Gastroesophageal sphincter (tissue), 4 donors: ENCODE data around the gene SCD. TPM values are rescaled to one million over a fixed set of nuclear protein-coding genes. Genes with fewer than 3 reads are reported as not detected.

Source experiments
- ATAC-seq: fragments of 150-250 bp; one replicate; pipeline ENCODE4 v1.9.1; 2016; ENCODE audit warnings: mild to moderate bottlenecking, moderate library complexity
- H3K27ac ChIP-seq, 4 donors: fragments of 200-600 bp; sonication (generic) in 3 of 4; 1 replicate in 3 of 4; 2 replicates in 1 of 4; pipeline ENCODE4 v1.5.1; 2016 to 2019
- H3K27me3 ChIP-seq: fragments of 200-600 bp; sonication (generic); one replicate; pipeline ENCODE4 v1.5.1; 2019
- H3K36me3 ChIP-seq, 2 donors: fragments of 200-600 bp; sonication (generic); one replicate each; pipeline ENCODE4 v1.5.1; 2019; ENCODE audit warnings: control low read depth in 1 of 2
- H3K4me1 ChIP-seq, 3 donors: fragments of 200-600 bp; sonication (generic); 1 replicate in 2 of 3; 2 replicates in 1 of 3; pipeline ENCODE4 v1.5.1; 2016 to 2019; ENCODE audit warnings: control low read depth in 2 of 3
- H3K4me3 ChIP-seq, 2 donors: fragments of 200-600 bp; sonication (generic); one replicate each; pipeline ENCODE4 v1.5.1; 2019; ENCODE audit warnings: mild to moderate bottlenecking in 1 of 2, moderate library complexity in 1 of 2
- H3K9me3 ChIP-seq, 3 donors: fragments of 200-600 bp; sonication (generic); one replicate each; pipeline ENCODE4 v1.5.1; 2017 to 2019; ENCODE audit warnings: control low read depth in 2 of 3
- CTCF ChIP-seq, 4 experiments: fragments of 200-600 bp in 2 of 4; fragments of 450-650 bp in 2 of 4; sonication (generic) in 1 of 4; IDR thresholded peaks; one replicate each; pipeline ENCODE4 v1.5.1; 2017 to 2019; ENCODE audit warnings: antibody characterized with exemption in 4 of 4, mild to moderate bottlenecking in 2 of 4, moderate library complexity in 2 of 4
- EP300 ChIP-seq: sonication (generic); formaldehyde crosslinking; IDR thresholded peaks from one replicate; pipeline ENCODE4 v1.6.1; 2017; ENCODE audit warnings: antibody characterized with exemption, mild to moderate bottlenecking
- POLR2A ChIP-seq, 2 donors: fragments of 450-650 bp; IDR thresholded peaks; one replicate each; pipeline ENCODE4 v1.6.1; 2017; ENCODE audit warnings: antibody characterized with exemption in 2 of 2, mild to moderate bottlenecking in 2 of 2, moderate library complexity in 1 of 2
- POLR2AphosphoS5 ChIP-seq: sonication (generic); formaldehyde crosslinking; IDR thresholded peaks from one replicate; pipeline ENCODE4 v1.6.1; 2017; ENCODE audit warnings: antibody characterized with exemption
- WGBS, 2 donors: methylation state at CpG; one replicate each; pipeline ENCODE4 v1.1.5; 2018; ENCODE audit warnings: low coverage in 1 of 2; 5-methylcytosine and 5-hydroxymethylcytosine counted together
- total RNA-seq, 4 donors: library from RNA; depleted of rRNA; stranded (reverse); fragments of >200 nt; gene quantifications; one replicate each; pipeline ENCODE4 v1.1.0, GENCODE V29; 2016

Gene SCD
- total RNA-seq, 4 donors from 2014 or later = 9.1 to 25.2 (median 14.0) TPM

GRCh38 chr10:100319707-100320402 is 27.2 kb upstream of the SCD start:
- 50 to 80% methylated on average over 1 of the region's 1 CpG for WGBS, 2 donors
- H3K4me3 ChIP-seq = no peak overlapping the region
- TF ChIP-seq EP300 (no peak), POLR2AphosphoS5 (no peak), POLR2A (IDR thresholded peaks at IDR 0.05) (no peak), CTCF (IDR thresholded peaks at IDR 0.05) (no peak)
- no peaks in the 10 kb centered on the region for H3K9me3 ChIP-seq
- ATAC-seq = no peak
- no peaks in the 10 kb centered on the region for H3K4me1 ChIP-seq
- H3K36me3 ChIP-seq = no peaks in the 10 kb centered on the region
- H3K27me3 ChIP-seq = peaks cover 75% of the 10 kb centered on the region
- H3K27ac ChIP-seq = no peak overlapping the region

GRCh38 chr10:100325158-100325557 is 21.9 kb upstream of the SCD start:
- no peak overlapping the region for H3K27ac ChIP-seq
- no peaks in the 10 kb centered on the region for H3K9me3 ChIP-seq
- H3K36me3 ChIP-seq = no peaks in the 10 kb centered on the region
- no peak for ATAC-seq
- peaks cover 54% of the 10 kb centered on the region for H3K27me3 ChIP-seq
- TF ChIP-seq EP300 (no peak), POLR2A (IDR thresholded peaks at IDR 0.05) (no peak), CTCF (IDR thresholded peaks at IDR 0.05) (no peak), POLR2AphosphoS5 (no peak)
- H3K4me1 ChIP-seq = no peaks in the 10 kb centered on the region
- 44 to 61% methylated on average over 4 to 6 of the region's 7 CpGs for WGBS, 2 donors
- H3K4me3 ChIP-seq = no peak overlapping the region

GRCh38 chr10:100327007-100327717 is 19.9 kb upstream of the SCD start:
- H3K27me3 ChIP-seq = peaks cover 61% of the 10 kb centered on the region
- 36 to 60% methylated on average over 6 to 8 of the region's 8 CpGs for WGBS, 2 donors
- no peak overlapping the region for H3K27ac ChIP-seq
- ATAC-seq = peak; percentile 31
- no peaks in the 10 kb centered on the region for H3K9me3 ChIP-seq
- no peaks in the 10 kb centered on the region for H3K36me3 ChIP-seq
- H3K4me1 ChIP-seq = no peaks in the 10 kb centered on the region
- TF ChIP-seq EP300 (no peak), POLR2AphosphoS5 (no peak), CTCF (IDR thresholded peaks at IDR 0.05) (no peak), POLR2A (IDR thresholded peaks at IDR 0.05) (no peak)
- no peak overlapping the region for H3K4me3 ChIP-seq

GRCh38 chr10:100327718-100328009 is 19.4 kb upstream of the SCD start:
- WGBS, 2 donors = 78 to 92% methylated on average over 2 to 3 of the region's 3 CpGs
- TF ChIP-seq CTCF (IDR thresholded peaks at IDR 0.05) = no peak
- TF ChIP-seq POLR2A (IDR thresholded peaks at IDR 0.05) = no peak
- TF ChIP-seq POLR2AphosphoS5 = no peak
- no peak for TF ChIP-seq EP300
- peaks cover 63% of the 10 kb centered on the region for H3K27me3 ChIP-seq

GRCh38 chr10:100328198-100328597 is 18.8 kb upstream of the SCD start:
- H3K27ac ChIP-seq = no peak overlapping the region
- no peak overlapping the region for H3K4me3 ChIP-seq
- peaks cover 64% of the 10 kb centered on the region for H3K27me3 ChIP-seq
- no peaks in the 10 kb centered on the region for H3K4me1 ChIP-seq
- TF ChIP-seq CTCF (IDR thresholded peaks at IDR 0.05) = no peak
- TF ChIP-seq POLR2AphosphoS5 = no peak
- no peak for TF ChIP-seq EP300
- no peak for TF ChIP-seq POLR2A (IDR thresholded peaks at IDR 0.05)
- ATAC-seq = no peak
- no peaks in the 10 kb centered on the region for H3K36me3 ChIP-seq
- WGBS, 2 donors = 52 to 55% methylated on average over 4 to 5 of the region's 5 CpGs
- H3K9me3 ChIP-seq = no peaks in the 10 kb centered on the region

More at GRCh38 chr10:100327718-100328009, 19.4 kb upstream of the SCD start:
- Histone ChIP-seq H3K27ac (no peak overlapping the region), H3K4me1 (no peaks in the 10 kb centered on the region), H3K9me3 (no peaks in the 10 kb centered on the region), H3K36me3 (no peaks in the 10 kb centered on the region), H3K4me3 (no peak overlapping the region)
- ATAC-seq = no peak
